Activated CD4-positive, CD25-positive, alpha-beta regulatory T cell treated with anti-CD3 and anti-CD28 coated beads, Interleukin-2, amount 50 U/mL, for 72 hours (primary cell): ENCODE results near the gene TAF11L14.

ENCODE experiments used
- DNase-seq: peaks from one replicate; pipeline ENCODE4 v3.0.0; 2021

The TAF11L14 gene

GRCh38 chr5:17680737-17681136, 46.5 kb downstream of the TAF11L14 start:
- no peak for DNase-seq
